Astrocyte (in vitro differentiated cells and primary cell): Measurements from ENCODE around the gene RALGAPA2. TPM values are rescaled to one million over a fixed set of nuclear protein-coding genes. Genes with fewer than 3 reads are reported as not detected.
A peak's percentile ranks its signal among the peaks of the same experiment; 100 is the strongest.

Source experiments
- DNase-seq: peaks from one replicate; pipeline ENCODE4 v3.0.0-alpha.2; 2010; ENCODE audit warnings: low read depth
- FAIRE-seq: peaks from 2 replicates; lab custom pipeline; 2011; peaks lifted over from hg19 to GRCh38; lab: Jason Lieb, UNC
- H2AFZ ChIP-seq: 2 replicates; pipeline ENCODE4 v1.6.0; 2012; ENCODE audit warnings: low read depth, low read length, inconsistent platforms
- H3K27ac ChIP-seq: 2 replicates; pipeline ENCODE4 v1.5.1; 2011; ENCODE audit warnings: low read depth, low read length, inconsistent platforms
- H3K27me3 ChIP-seq: 2 replicates; pipeline ENCODE4 v1.6.0; 2011; ENCODE audit warnings: low read length, inconsistent platforms; ENCODE audit not compliant: insufficient read depth
- H3K36me3 ChIP-seq: 2 replicates; pipeline ENCODE4 v1.5.1; 2011; ENCODE audit warnings: low read length, inconsistent platforms; ENCODE audit not compliant: insufficient read depth
- H3K4me1 ChIP-seq: 2 replicates; pipeline ENCODE4 v1.5.1; 2011; ENCODE audit warnings: low read length, inconsistent platforms; ENCODE audit not compliant: insufficient read depth
- H3K4me2 ChIP-seq: 2 replicates; pipeline ENCODE4 v1.6.0; 2012; ENCODE audit warnings: low read length, inconsistent platforms
- H3K4me3 ChIP-seq: 2 replicates; pipeline ENCODE4 v1.5.1; 2011; ENCODE audit warnings: low read depth, mild to moderate bottlenecking, low read length, inconsistent platforms; ENCODE audit not compliant: insufficient read depth
- H3K79me2 ChIP-seq: 2 replicates; pipeline ENCODE4 v1.6.0; 2012; ENCODE audit warnings: mild to moderate bottlenecking, low read length, inconsistent platforms; ENCODE audit not compliant: insufficient read depth
- H3K9ac ChIP-seq: 2 replicates; pipeline ENCODE4 v1.6.0; 2012; ENCODE audit warnings: mild to moderate bottlenecking, low read length, inconsistent platforms
- H3K9me3 ChIP-seq: 2 replicates; pipeline ENCODE4 v1.5.1; 2012; ENCODE audit warnings: low read depth, mild to moderate bottlenecking, low read length, inconsistent platforms; ENCODE audit not compliant: insufficient read depth
- H4K20me1 ChIP-seq: 2 replicates; pipeline ENCODE4 v1.6.0; 2012; ENCODE audit warnings: low read length, inconsistent platforms; ENCODE audit not compliant: insufficient read depth
- H3K27ac Mint-ChIP-seq: one replicate; pipeline ENCODE4 v1.8.0; 2021; ENCODE audit warnings: mild to moderate bottlenecking, mixed read lengths; ENCODE audit not compliant: unreplicated experiment
- H3K27me3 Mint-ChIP-seq: one replicate; pipeline ENCODE4 v1.8.0; 2021; ENCODE audit warnings: low read depth, mixed read lengths; ENCODE audit not compliant: unreplicated experiment
- H3K36me3 Mint-ChIP-seq: one replicate; pipeline ENCODE4 v1.8.0; 2021; ENCODE audit warnings: low read depth, mixed read lengths; ENCODE audit not compliant: unreplicated experiment
- H3K4me1 Mint-ChIP-seq: one replicate; pipeline ENCODE4 v1.8.0; 2021; ENCODE audit warnings: low read depth, mixed read lengths; ENCODE audit not compliant: unreplicated experiment
- H3K4me3 Mint-ChIP-seq: one replicate; pipeline ENCODE4 v1.8.0; 2021; ENCODE audit warnings: mild to moderate bottlenecking, moderate library complexity, mixed read lengths; ENCODE audit not compliant: unreplicated experiment
- H3K9me3 Mint-ChIP-seq: one replicate; pipeline ENCODE4 v1.8.0; 2021; ENCODE audit warnings: mild to moderate bottlenecking, mixed read lengths; ENCODE audit not compliant: unreplicated experiment
- EZH2 ChIP-seq: IDR thresholded peaks from 2 replicates; pipeline ENCODE4 v1.6.1; 2012; ENCODE audit warnings: mild to moderate bottlenecking, low read length, inconsistent platforms; ENCODE audit not compliant: insufficient read depth
- total RNA-seq: library from RNA; stranded (reverse); gene quantifications from 2 replicates; pipeline ENCODE4 v1.2.1, GENCODE V29; 2021
- TF ChIP-seq, protein P1 (sequence below): IDR thresholded peaks from 2 replicates; pipeline ENCODE4 v1.5.1; 2011; ENCODE audit warnings: low read depth, mild to moderate bottlenecking, inconsistent platforms, low read length, moderate library complexity; ENCODE audit not compliant: insufficient read depth

RALGAPA2 gene
- total RNA-seq, 1 donor from 2014 or later: 6.6 TPM

- H3K4me1 ChIP-seq: no peaks in the 10 kb centered on the region
- no peaks in the 10 kb centered on the region for H3K79me2 ChIP-seq
- FAIRE-seq (no peak), DNase-seq (peak; percentile 3)
- H3K27me3 Mint-ChIP-seq: no peaks in the 10 kb centered on the region
- H3K4me2 ChIP-seq: no peak overlapping the region
- H3K9me3 Mint-ChIP-seq: no peaks in the 10 kb centered on the region
- H3K4me3 ChIP-seq: no peak overlapping the region
- H4K20me1 ChIP-seq: no peaks in the 10 kb centered on the region
- TF ChIP-seq, protein P1, sequence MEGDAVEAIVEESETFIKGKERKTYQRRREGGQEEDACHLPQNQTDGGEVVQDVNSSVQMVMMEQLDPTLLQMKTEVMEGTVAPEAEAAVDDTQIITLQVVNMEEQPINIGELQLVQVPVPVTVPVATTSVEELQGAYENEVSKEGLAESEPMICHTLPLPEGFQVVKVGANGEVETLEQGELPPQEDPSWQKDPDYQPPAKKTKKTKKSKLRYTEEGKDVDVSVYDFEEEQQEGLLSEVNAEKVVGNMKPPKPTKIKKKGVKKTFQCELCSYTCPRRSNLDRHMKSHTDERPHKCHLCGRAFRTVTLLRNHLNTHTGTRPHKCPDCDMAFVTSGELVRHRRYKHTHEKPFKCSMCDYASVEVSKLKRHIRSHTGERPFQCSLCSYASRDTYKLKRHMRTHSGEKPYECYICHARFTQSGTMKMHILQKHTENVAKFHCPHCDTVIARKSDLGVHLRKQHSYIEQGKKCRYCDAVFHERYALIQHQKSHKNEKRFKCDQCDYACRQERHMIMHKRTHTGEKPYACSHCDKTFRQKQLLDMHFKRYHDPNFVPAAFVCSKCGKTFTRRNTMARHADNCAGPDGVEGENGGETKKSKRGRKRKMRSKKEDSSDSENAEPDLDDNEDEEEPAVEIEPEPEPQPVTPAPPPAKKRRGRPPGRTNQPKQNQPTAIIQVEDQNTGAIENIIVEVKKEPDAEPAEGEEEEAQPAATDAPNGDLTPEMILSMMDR: peak; percentile 8
- TF ChIP-seq EZH2: no peak
- H3K36me3 Mint-ChIP-seq: no peaks in the 10 kb centered on the region
- no peaks in the 10 kb centered on the region for H3K27me3 ChIP-seq
- no peaks in the 10 kb centered on the region for H3K36me3 ChIP-seq
- H3K9me3 ChIP-seq: no peaks in the 10 kb centered on the region
- no peak overlapping the region for H3K9ac ChIP-seq
- no peak overlapping the region for H2AFZ ChIP-seq
- no peaks in the 10 kb centered on the region for H3K4me1 Mint-ChIP-seq
- no peak overlapping the region for H3K27ac Mint-ChIP-seq
- no peak overlapping the region for H3K4me3 Mint-ChIP-seq
- H3K27ac ChIP-seq: no peak overlapping the region
Observed at GRCh38 chr20:20594171-20594530, 118.3 kb downstream of the RALGAPA2 start.

DNA sequence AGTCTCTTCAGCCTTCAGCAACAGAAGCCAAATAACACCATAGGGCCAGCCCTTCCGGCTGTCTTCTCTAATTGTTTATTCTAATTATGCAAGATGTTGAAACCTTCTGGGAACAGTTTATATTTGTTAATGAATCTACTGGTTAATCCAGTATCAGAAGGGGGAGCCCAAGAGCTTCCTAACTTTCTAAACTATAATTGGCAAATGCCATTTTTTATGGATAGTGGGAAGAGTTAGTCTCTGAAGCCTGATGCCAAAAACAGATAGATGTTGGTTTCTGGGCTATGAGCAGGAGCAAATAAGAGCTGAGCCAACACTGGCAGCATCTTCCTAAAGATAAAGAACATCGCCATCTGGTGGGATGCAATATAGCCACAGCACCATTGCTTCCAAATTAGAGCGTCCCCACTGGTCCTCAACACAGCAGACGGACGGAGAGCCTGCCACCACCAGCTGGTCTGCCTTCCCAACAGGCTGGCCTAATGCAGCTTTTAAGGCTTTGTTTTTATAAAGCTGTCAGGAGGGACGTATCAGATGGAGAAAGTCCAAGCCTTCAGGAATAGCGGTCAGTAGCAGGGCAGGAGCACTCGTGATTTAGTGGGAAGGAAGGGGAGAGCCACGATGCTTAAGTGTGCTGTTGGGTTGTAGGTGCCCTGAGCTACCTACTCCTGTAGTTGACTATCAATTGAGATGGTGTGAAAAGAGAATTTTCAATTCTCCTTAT lies 118.8 kb downstream of the RALGAPA2 start:
- no peak for FAIRE-seq
- Histone ChIP-seq H3K4me3 (no peak overlapping the region), H3K27me3 (no peaks in the 10 kb centered on the region), H3K9ac (no peak overlapping the region), H4K20me1 (no peaks in the 10 kb centered on the region), H3K36me3 (no peaks in the 10 kb centered on the region), H3K9me3 (no peaks in the 10 kb centered on the region), H3K79me2 (no peaks in the 10 kb centered on the region), H3K4me1 (no peaks in the 10 kb centered on the region), H2AFZ (no peak overlapping the region), H3K4me2 (peak overlapping the region; percentile 17), H3K27ac (no peak overlapping the region)
- DNase-seq: peak; percentile 28
- TF ChIP-seq EZH2: no peak
- TF ChIP-seq, protein P1: peak; percentile 48
- no peaks in the 10 kb centered on the region for H3K36me3 Mint-ChIP-seq
- no peak overlapping the region for H3K4me3 Mint-ChIP-seq
- no peak overlapping the region for H3K27ac Mint-ChIP-seq
- H3K9me3 Mint-ChIP-seq: no peaks in the 10 kb centered on the region
- H3K4me1 Mint-ChIP-seq: no peaks in the 10 kb centered on the region
- no peaks in the 10 kb centered on the region for H3K27me3 Mint-ChIP-seq

- Histone ChIP-seq H3K9me3 (no peaks in the 10 kb centered on the region), H3K4me2 (no peak overlapping the region), H3K27ac (no peak overlapping the region), H3K9ac (no peak overlapping the region), H4K20me1 (no peaks in the 10 kb centered on the region), H2AFZ (no peak overlapping the region), H3K27me3 (no peaks in the 10 kb centered on the region), H3K4me3 (no peak overlapping the region), H3K79me2 (no peaks in the 10 kb centered on the region), H3K4me1 (no peaks in the 10 kb centered on the region), H3K36me3 (peaks cover 3% of the 10 kb centered on the region)
- DNase-seq (no peak), FAIRE-seq (no peak)
- TF ChIP-seq, protein P1: no peak
- no peak for TF ChIP-seq EZH2
- Mint-ChIP-seq H3K27me3 (no peaks in the 10 kb centered on the region), H3K4me1 (peaks cover 3% of the 10 kb centered on the region), H3K4me3 (no peak overlapping the region), H3K9me3 (peaks cover 3% of the 10 kb centered on the region), H3K36me3 (peaks cover 4% of the 10 kb centered on the region), H3K27ac (no peak overlapping the region)
Observed at GRCh38 chr20:20585146-20585545, 127.3 kb downstream of the RALGAPA2 start.
